AG04449 (cell line): ENCODE data around the gene PTPN18.

Experiments
- CTCF ChIA-PET: fragments of 350-600 bp; formaldehyde crosslinking; extraction: SDS; loops from one replicate; lab custom pipeline; 2021; ENCODE audit warnings: antibody characterized with exemption; lab: Yijun Ruan, JAX
- POLR2A ChIA-PET: fragments of 400-600, 350-600 bp; formaldehyde crosslinking; extraction: SDS; loops from one replicate; lab custom pipeline; 2020; ENCODE audit warnings: antibody characterized with exemption, inconsistent platforms; lab: Yijun Ruan, JAX
- DNase-seq: peaks from one replicate; pipeline ENCODE4 v3.0.0-alpha.2; 2010; ENCODE audit warnings: low read depth, low spot score
- H3K4me3 ChIP-seq: 2 replicates; pipeline ENCODE4 v1.5.1; 2011; ENCODE audit warnings: low read depth, mild to moderate bottlenecking, control low read depth, low read length
- TF ChIP-seq, protein P1 (sequence below): IDR thresholded peaks from one replicate; pipeline ENCODE4 v1.5.1; 2011; ENCODE audit warnings: mild to moderate bottlenecking, moderate library complexity, low read length, control low read depth, inconsistent platforms; ENCODE audit not compliant: insufficient read depth; ENCODE audit errors: missing control alignments

Gene PTPN18

DNA sequence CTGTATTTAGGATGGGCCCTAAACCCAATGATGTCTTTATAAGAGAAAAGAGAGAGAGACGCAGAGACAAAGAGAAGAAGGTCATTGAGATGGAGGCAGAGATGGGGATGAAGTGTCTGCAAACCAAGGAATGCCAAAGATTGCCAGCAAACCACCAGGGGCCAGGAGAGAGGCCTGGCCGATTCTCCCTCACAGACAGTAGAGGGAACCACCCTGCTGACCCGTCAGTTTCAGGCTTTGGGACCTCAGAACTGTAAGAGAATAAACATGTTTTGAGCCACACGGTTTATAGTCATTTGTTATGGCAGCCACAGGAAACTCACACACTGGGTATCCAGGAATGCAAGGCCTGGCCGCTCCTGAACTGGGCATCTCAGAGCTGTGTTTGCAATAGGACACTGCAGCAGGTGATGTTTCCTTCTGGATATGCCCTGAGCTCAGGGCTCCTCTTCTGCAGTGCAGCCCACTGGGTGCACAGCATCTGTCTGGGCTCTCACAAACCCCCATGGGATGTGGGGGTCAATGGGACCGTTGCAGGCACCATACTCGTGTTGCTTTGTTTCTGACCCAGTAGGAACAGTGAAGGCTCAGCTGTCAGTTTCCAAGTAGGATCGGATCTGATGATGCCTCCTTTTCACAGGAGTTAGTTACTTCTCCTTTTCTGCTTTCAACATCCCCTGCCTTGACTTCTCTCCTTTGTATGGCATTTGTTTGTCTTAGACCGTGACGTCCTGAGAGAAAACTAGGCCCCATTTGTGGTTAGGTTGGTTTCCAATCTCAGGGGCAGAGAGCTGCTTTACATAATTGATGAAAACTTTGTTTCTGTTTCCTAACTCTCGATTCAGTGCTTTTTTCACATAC, 20.8 kb downstream of the PTPN18 start:
- ChIA-PET POLR2A (interaction anchor here (0.6 kb wide), 1 partner anchor 217 kb away, joined by 3 read pairs; no protein-coding TSS in a partner anchor), CTCF (interaction anchor here (0.9 to 5.7 kb wide), 5 partner anchors 8 to 195 kb away, joined by 3 to 30 read pairs (median 6); partner anchors contain the start of genes PTPN18 and SMPD4)
- TF ChIP-seq, protein P1, sequence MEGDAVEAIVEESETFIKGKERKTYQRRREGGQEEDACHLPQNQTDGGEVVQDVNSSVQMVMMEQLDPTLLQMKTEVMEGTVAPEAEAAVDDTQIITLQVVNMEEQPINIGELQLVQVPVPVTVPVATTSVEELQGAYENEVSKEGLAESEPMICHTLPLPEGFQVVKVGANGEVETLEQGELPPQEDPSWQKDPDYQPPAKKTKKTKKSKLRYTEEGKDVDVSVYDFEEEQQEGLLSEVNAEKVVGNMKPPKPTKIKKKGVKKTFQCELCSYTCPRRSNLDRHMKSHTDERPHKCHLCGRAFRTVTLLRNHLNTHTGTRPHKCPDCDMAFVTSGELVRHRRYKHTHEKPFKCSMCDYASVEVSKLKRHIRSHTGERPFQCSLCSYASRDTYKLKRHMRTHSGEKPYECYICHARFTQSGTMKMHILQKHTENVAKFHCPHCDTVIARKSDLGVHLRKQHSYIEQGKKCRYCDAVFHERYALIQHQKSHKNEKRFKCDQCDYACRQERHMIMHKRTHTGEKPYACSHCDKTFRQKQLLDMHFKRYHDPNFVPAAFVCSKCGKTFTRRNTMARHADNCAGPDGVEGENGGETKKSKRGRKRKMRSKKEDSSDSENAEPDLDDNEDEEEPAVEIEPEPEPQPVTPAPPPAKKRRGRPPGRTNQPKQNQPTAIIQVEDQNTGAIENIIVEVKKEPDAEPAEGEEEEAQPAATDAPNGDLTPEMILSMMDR: peak; percentile 10
- no peak for DNase-seq
- H3K4me3 ChIP-seq: no peak overlapping the region

DNA sequence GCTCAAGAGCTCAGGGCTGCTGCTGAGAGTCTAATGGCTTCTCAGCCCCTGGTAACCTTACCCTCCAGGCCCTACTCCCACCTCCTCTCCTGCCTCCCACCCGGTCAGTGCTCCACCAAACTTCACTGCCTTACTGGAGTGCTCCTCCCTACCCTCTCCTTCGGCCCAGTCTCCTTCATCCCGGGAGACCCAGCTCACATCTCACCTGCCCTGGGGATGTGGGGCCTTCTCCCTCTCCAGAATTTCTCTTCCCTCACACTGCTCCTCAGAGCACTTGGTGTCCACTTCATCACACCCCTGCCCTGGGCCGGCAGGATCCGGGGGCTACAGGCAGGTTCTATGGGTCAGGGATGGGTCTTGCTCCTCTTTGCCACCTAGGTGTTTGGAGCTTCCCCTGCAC, 21.6 kb downstream of the PTPN18 start:
- no peak for DNase-seq
- CTCF ChIA-PET: interaction anchor here (1.3 to 5.7 kb wide), 3 partner anchors 9 to 22 kb away, joined by 6 to 30 read pairs (median 6); partner anchors contain the start of gene PTPN18
- TF ChIP-seq, protein P1: no peak
- no peak overlapping the region for H3K4me3 ChIP-seq
- POLR2A ChIA-PET: no interaction called here

DNA sequence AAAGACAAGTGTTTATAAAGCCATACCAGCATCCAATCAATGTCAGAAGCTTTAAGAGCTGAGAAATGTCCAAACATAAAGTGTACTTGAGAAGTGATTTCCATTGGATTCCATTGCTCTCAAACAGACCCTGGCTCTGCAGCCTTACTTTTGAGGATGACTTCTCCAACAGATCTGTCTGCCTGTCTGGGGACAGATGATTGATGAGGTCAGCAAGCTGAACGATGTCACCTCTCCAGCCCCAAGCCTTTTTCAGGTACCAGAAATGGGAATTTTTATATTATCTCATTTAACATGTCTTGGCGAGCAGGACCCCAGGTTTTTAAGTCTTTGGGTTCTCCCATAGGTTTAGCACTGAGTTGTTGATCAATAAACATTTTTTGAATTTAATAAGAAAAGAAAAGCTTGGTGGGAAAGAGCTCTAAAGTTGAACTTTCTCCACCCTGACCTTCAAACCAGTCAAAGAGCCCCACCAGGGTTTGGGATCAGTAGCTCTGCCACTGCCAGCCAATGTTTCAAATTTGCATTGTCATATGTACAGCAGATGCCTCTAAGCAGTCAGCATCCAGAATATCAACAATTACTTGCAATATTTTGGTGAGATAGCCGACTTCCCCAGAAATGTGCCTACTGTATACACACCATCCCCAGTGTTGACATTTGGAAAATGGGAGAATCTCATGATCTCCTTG, 22.5 kb downstream of the PTPN18 start:
- TF ChIP-seq, protein P1: no peak

DNA sequence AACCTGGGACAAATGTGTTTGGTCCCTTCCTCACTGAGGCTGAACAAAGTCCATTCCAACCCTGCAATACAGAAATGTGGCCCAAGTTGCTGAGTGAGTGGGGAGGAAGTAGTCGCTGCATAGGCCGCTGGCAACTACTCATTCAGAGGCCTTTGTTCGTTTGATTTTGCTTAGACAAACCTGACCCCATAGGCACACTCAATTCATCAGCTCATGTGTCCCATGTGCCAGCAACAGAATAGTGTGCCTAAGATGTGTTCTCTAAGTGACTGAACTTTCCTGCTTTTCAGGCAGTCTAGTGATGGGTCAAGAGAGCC, 23.0 kb downstream of the PTPN18 start:
- CTCF ChIA-PET: interaction anchor here (5.7 kb wide), 1 partner anchor 11 kb away, joined by 30 read pairs; no protein-coding TSS in a partner anchor

More for the DNA sequence above, 22.5 kb downstream of the PTPN18 start:
- POLR2A ChIA-PET: no interaction called here
- no peak overlapping the region for H3K4me3 ChIP-seq
- CTCF ChIA-PET: interaction anchor here (5.7 kb wide), 1 partner anchor 11 kb away, joined by 30 read pairs; no protein-coding TSS in a partner anchor
- DNase-seq: no peak

DNA sequence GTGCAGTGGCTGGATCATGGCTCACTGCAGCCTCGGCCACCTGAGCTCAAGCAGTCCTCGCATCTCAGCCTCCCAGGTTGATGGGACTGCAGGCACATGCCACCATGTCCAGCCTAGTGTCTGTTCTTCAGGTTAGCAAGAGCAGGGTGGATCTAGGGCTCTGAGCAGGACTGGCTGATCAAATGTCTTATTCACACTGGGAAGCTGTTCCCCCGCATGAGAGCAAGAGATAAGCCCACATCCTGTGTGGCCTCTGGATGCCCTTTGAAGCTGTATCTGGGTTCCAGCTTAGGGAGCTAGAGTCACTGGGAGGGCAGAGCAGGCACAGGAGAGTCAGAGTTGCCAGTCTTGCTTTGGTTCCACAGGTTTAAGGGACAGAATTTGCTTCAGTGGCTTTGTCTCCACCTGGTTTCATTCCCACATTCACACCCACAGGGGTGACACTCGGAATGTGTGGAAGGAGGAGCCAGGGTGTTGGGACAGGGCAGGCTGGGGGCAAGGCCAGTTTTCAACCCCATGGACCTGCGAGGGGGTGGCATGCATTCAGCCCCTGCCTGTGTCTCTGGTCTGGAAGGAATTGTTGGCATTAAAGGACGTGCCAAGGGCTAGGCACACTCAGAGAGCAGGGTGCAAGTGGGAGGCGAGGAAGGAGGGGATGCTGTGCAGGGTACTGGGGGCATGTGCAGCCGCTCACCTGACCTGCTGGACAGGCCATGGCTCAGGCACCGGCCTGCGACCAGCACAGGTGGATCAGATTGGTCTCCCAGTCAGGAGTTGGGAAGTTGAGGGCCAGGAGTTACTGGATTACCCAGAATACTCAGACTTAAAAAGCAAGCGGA, 24.5 kb downstream of the PTPN18 start:
- no peak for DNase-seq
- no peak overlapping the region for H3K4me3 ChIP-seq
- POLR2A ChIA-PET: no interaction called here
- TF ChIP-seq, protein P1: no peak
- CTCF ChIA-PET: interaction anchor here (5.7 to 6.5 kb wide), 2 partner anchors 7 to 10 kb away, joined by 30 to 43 read pairs; no protein-coding TSS in a partner anchor

More for the DNA sequence above, 23.0 kb downstream of the PTPN18 start:
- POLR2A ChIA-PET: no interaction called here
- TF ChIP-seq, protein P1: no peak
- DNase-seq: no peak
- H3K4me3 ChIP-seq: no peak overlapping the region
